Keratinocyte (primary cell): ENCODE data around the gene CNOT3.

Experiments
- EZH2 ChIP-seq: IDR thresholded peaks from one replicate; pipeline ENCODE4 v1.6.1; 2012; ENCODE audit warnings: inconsistent platforms, mild to moderate bottlenecking, low read length, moderate library complexity
- TF ChIP-seq, protein P1 (sequence below), 3 experiments: IDR thresholded peaks in 1 of 3; conservative IDR thresholded peaks in 1 of 3; optimal IDR thresholded peaks in 1 of 3; 2 replicates in 2 of 3; 3 replicates in 1 of 3; pipeline versions ENCODE3 to v1.5.1; 2011; ENCODE audit warnings: low read length in 3 of 3, mild to moderate bottlenecking in 3 of 3, moderate library complexity in 2 of 3, control low read depth in 1 of 3, inconsistent platforms in 1 of 3; ENCODE audit not compliant: insufficient read depth in 2 of 3; ENCODE audit errors: extremely low read depth in 1 of 3

DNA sequence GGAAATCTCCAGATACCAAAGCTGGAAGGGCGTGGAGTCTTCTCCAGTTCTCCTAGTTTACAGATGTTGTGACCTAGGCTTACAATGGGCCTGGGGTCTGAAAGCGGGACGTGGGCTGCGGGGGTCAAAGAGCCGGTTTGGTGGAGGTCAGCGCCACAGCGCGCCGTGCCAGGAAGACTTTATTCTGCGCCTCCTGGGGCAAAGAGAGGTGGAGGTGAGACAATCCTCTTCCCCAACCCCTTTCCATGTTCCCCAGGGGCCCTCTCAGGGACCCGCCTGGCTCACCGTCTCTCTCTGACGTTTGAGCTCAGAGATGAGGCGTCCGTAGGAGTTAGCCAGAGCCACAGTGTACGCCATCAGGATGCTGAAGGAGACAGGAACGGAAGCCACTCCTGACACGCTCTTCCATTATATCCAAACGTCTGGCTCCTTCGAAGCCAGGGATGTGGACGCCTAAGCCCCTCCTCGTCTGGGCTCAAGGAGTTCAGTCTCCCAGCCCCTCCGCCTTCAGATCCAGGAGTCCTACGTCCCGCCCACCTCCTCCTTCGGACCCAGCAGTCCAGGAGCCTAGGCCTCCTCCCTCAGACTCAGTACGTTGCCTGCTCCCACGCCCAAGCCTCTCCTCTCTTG is 22.7 kb downstream of the CNOT3 start:
- TF ChIP-seq, protein P1, sequence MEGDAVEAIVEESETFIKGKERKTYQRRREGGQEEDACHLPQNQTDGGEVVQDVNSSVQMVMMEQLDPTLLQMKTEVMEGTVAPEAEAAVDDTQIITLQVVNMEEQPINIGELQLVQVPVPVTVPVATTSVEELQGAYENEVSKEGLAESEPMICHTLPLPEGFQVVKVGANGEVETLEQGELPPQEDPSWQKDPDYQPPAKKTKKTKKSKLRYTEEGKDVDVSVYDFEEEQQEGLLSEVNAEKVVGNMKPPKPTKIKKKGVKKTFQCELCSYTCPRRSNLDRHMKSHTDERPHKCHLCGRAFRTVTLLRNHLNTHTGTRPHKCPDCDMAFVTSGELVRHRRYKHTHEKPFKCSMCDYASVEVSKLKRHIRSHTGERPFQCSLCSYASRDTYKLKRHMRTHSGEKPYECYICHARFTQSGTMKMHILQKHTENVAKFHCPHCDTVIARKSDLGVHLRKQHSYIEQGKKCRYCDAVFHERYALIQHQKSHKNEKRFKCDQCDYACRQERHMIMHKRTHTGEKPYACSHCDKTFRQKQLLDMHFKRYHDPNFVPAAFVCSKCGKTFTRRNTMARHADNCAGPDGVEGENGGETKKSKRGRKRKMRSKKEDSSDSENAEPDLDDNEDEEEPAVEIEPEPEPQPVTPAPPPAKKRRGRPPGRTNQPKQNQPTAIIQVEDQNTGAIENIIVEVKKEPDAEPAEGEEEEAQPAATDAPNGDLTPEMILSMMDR (optimal IDR thresholded peaks at IDR 0.05 in 1 of 3, IDR thresholded peaks at IDR 0.05 in 1 of 3, conservative IDR thresholded peaks at IDR 0.05 in 1 of 3; ENCODE audit: extremely low read depth in 1 of 3, insufficient read depth in 2 of 3, low read length in 3 of 3), result no peak
- TF ChIP-seq EZH2, result no peak
